HG03159 (cell line): ENCODE results near the gene FHAD1.

Experiments used
- ATAC-seq: cut with Tn5 transposase; IDR thresholded peaks from one replicate; pipeline ENCODE4 v1.9.1; 2021; ENCODE audit warnings: mild to moderate bottlenecking, moderate library complexity; ENCODE audit not compliant: unreplicated experiment

FHAD1 gene

GRCh38 chr1:15246960-15247614, at the start of gene FHAD1:
Gene FHAD1 (plus strand): TSS chr1:15247223. CDS start chr1:15251785, 4,562 bp downstream.
- peak; percentile 62 for ATAC-seq

DNA sequence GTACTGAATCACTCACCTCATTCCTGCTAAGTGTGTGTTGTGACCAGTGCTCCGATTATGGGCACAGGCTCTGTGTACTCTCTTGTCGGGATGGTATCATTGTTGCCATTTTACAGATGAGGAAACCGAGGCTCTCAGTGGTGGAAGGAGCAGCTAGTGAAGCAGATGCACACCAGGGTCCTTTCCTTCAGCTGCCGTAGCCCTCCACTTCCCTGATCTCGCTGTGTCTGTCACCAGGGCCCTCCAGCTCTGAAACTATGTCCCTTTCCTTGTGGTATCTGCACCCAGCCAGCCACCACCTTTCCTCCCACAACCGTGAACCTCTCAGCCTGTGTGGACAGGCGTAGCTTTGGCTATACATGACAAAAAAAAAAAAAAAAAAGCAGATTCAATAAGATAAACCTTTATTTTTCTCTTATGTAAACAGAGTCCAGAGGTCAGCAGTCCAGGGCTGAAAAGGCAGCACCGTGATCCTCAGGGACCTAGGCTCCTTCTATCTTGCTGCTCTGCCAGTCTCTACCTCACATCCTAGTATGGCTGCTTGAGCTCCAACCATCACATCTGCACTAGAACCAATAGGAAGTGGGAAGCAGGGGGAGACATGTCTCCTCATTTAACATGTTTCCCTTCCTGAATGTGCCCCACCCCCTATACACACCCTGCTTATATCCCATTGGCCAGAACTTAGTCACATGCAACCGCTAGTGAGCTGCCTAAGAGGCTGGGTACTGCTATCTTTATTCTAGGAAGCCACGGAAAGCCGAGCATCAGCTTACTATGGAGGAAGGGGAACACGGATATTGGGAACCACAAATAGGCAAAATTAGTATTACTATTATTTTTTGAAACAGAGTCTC, 49.2 kb upstream of the FHAD1 start:
- ATAC-seq = no peak

GRCh38 chr1:15198684-15199083, 48.3 kb upstream of the FHAD1 start:
- ATAC-seq = no peak

DNA sequence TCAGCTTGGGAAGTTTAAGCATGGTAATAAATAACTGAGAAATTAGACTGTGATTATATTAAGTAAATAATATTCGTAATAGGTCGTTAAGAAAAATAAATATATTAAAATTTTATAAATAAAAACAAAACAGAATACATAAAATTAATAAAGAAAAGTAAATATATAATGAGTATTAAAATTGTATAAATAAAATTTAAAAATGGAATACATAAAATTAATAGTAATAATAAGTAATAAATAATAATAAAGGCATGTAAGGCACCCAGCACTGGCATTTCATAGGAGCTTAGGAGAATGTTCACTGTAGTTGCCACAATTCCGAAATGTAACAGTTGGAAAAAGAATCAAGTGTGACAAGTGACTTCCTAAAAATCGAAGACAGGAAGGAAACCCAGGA, 45.8 kb upstream of the FHAD1 start:
- no peak for ATAC-seq

- no peak for ATAC-seq
These were observed 45.0 kb upstream of the FHAD1 start for GRCh38 chr1:15201849-15202551.

DNA sequence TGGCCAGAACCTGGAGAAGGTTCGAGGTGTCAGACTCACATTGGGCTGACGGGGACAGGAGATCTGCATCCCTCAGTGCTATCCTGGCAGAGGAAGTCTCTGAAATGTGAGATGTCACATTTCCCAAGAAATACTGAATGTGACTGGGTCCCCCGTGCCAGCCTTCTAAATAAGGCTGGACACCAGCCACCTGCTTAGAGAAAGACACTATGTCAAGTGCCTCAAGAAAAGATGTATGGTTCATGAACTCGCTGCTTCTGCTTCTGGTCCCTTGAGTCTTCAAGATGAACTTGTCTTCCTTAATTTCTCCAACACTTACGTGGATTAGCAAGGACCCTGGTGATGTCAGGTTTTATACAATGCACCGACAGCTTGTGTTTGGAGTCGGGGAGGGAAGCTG, 42.1 kb upstream of the FHAD1 start:
- no peak for ATAC-seq

- no peak for ATAC-seq
These were observed 41.3 kb upstream of the FHAD1 start for GRCh38 chr1:15205586-15206346.

DNA sequence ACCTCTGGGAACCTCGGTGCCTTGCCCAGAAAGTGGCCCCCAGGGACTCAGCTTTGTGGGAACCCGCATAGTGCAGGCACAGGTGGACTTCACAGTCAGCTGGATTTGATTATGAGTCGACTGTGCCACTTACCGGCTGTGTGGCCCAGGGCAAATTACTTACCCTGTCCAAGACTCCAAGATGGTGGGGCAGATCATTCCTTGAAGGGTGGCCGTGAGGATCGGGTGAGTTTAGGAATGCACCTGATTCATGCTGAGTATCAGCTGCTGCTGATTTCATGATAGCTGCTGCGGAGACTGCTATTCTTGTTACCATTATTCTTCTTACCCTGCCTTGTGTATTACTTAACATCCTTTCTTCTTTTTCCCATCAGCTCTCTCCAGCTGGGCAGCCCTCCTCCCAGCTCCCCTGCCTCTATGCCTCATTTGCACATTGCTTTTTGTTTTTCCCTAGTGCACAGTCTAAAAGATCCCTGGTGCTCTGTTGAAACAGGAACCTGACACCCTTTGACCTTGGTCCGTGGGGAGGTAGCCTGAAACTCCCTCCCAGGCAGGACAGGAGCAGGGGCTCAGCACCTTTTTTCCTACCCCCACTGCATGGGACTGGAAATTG, 40.5 kb upstream of the FHAD1 start:
- no peak for ATAC-seq

GRCh38 chr1:15207031-15207828, 39.8 kb upstream of the FHAD1 start:
- ATAC-seq = no peak

GRCh38 chr1:15207829-15208429, 39.1 kb upstream of the FHAD1 start:
- ATAC-seq = no peak

DNA sequence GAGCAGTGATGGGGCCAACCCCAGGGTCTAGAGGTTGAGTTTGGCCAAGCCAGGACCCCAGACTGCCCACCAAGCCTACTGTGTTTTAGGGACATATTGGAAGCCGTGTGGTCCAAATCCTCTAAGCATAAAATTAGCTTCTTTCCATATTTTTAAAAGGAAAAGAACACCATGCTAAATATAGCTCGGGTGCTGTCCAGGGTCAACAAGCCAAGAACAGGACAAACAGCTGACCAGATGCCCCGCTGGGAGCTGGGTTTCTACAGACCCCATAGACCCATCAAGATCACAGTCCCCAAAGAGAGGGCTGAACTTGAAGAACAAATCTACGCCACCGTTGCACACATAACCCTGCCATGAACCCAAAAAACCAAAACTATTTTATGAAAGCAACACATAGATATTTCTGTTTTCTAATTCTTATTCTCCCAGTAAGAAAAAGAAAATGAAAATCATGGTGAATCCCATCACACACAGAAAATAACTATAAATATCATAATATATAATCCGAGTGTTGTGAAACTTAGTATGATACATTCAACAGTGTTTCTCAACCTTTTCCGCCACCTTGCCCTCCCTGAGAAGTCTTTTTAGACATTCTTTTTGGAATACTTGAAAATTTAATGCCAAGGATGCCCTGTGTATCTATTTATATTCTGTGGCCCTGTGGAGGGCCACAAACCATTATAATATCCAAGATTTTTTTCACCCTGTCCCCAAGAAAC, 36.2 kb upstream of the FHAD1 start:
- no peak for ATAC-seq

DNA sequence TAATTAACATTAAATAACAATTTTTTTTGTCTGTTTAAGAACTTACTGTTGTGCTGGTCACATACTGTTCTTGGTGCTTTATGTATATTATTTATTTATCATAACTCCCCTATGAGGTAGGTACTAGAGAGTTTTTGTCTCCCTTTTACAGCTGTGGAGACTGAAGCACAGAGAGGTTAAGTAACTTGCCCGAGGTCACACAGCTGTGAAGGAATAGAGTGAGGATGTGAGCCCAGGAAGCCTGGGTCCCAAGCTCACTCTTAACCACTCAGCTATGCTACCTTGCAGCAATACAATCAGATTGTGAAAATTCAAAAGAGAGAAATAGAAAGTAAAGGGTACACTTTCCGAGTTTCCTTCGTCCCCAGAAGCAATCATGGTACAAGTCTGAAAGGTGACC, 35.6 kb upstream of the FHAD1 start:
- no peak for ATAC-seq

DNA sequence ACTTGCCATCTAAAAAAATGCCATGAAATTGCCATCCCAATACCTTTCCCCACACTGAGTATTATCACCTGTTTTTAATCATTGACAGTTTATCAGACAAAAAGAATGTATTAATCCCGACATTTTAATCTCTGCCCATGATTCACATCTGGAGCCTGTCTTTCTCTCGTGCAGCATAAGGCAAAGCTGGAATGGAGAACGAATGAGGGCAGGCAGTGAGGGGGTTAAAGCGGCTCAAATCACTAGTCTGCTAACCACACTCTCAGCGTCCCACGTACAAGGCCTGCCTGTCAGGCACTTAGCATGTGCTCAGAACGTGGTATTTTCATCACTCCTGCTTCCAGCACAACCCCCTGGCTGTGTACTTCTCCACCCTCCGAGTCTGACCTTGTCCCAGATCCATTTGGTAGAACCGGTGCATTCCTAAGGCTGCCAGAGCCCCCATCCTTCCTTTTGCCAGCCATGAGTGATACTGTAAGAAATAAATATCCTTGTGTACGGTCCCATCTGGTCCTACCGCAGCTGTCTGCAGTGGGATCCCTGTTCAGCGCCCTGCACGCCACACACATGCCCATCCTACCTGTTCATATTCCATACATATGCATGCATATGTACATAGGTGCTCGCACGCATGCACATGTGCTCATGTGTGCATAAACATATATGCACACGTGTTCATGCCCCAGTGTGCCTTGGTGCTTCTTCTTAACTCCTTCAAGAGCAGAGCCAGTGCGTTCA, 34.6 kb upstream of the FHAD1 start:
- ATAC-seq = no peak

GRCh38 chr1:15212954-15213291, 34.1 kb upstream of the FHAD1 start:
- no peak for ATAC-seq

GRCh38 chr1:15213341-15213821, 33.6 kb upstream of the FHAD1 start:
- ATAC-seq = no peak

DNA sequence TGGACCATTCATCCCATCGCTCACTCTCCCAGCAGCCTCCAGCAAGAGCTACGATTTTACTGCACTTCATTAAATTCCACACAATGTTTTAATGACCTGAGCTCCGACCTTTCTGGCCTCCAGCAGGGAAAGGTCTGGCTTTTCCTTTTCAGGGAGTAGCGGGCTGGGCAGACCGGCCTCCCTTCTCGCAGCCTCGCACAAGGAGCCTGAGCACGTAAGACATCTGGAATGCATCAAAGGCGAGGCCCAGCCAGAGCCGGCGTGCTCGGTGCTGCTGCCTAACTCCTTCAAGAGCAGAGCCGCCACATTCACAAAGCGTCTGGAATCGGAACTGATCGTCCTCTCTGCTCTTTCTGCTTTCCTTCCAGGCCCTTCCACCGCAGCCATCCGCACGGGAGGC, 32.5 kb upstream of the FHAD1 start:
- no peak for ATAC-seq

GRCh38 chr1:15215116-15215515, 31.9 kb upstream of the FHAD1 start:
- ATAC-seq = no peak

- ATAC-seq = no peak
These were observed 29.4 kb upstream of the FHAD1 start for GRCh38 chr1:15217654-15218053.
